NB4 (cell line): Measurements from ENCODE around the gene PNLIPRP3.

Experiments
- DNase-seq: peaks from one replicate; pipeline ENCODE4 v3.0.0; 2010; ENCODE audit warnings: low read depth
- H3K4me3 ChIP-seq: one replicate; pipeline ENCODE4 v1.5.1; 2011; ENCODE audit warnings: mild to moderate bottlenecking, low read depth, low read length, moderate library complexity
- MYC ChIP-seq: IDR thresholded peaks from 2 replicates; pipeline ENCODE4 v1.6.1; 2011; ENCODE audit warnings: low read depth, low read length
- POLR2A ChIP-seq: IDR thresholded peaks from 2 replicates; pipeline ENCODE4 v1.6.1; 2011; ENCODE audit warnings: mild to moderate bottlenecking; ENCODE audit not compliant: insufficient read length; ENCODE audit errors: extremely low read depth
- TF ChIP-seq, protein P1 (sequence below): IDR thresholded peaks from one replicate; pipeline ENCODE4 v1.5.1; 2012; ENCODE audit warnings: low read depth, low read length
- TF ChIP-seq, protein P2 (sequence below): IDR thresholded peaks from 2 replicates; pipeline ENCODE4 v1.6.1; 2011; ENCODE audit warnings: low read depth, low read length

Gene PNLIPRP3

DNA sequence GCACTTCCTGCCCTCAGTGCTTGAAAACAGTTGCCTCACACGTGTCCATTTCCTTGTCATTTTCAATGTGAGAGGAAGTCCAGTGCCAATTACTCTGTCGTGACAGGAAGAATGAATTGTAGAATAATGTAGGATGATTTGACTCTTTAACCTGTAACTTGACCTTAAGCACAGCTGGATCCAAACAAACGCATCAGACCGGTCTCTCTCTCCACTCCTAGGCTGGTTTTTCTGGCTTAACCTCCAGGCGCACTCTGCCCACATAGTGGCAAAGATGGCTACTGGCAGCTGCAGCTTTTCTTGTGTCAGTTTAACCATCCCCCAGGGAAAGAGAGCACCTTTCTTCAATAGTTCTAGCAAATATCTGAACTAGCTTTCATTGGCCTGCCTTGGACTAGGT, 29.4 kb upstream of the PNLIPRP3 start:
- no peak for DNase-seq
- TF ChIP-seq POLR2A = no peak
- TF ChIP-seq, protein P1, sequence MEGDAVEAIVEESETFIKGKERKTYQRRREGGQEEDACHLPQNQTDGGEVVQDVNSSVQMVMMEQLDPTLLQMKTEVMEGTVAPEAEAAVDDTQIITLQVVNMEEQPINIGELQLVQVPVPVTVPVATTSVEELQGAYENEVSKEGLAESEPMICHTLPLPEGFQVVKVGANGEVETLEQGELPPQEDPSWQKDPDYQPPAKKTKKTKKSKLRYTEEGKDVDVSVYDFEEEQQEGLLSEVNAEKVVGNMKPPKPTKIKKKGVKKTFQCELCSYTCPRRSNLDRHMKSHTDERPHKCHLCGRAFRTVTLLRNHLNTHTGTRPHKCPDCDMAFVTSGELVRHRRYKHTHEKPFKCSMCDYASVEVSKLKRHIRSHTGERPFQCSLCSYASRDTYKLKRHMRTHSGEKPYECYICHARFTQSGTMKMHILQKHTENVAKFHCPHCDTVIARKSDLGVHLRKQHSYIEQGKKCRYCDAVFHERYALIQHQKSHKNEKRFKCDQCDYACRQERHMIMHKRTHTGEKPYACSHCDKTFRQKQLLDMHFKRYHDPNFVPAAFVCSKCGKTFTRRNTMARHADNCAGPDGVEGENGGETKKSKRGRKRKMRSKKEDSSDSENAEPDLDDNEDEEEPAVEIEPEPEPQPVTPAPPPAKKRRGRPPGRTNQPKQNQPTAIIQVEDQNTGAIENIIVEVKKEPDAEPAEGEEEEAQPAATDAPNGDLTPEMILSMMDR = no peak
- TF ChIP-seq MYC = no peak
- TF ChIP-seq, protein P2, sequence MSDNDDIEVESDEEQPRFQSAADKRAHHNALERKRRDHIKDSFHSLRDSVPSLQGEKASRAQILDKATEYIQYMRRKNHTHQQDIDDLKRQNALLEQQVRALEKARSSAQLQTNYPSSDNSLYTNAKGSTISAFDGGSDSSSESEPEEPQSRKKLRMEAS = no peak

DNA sequence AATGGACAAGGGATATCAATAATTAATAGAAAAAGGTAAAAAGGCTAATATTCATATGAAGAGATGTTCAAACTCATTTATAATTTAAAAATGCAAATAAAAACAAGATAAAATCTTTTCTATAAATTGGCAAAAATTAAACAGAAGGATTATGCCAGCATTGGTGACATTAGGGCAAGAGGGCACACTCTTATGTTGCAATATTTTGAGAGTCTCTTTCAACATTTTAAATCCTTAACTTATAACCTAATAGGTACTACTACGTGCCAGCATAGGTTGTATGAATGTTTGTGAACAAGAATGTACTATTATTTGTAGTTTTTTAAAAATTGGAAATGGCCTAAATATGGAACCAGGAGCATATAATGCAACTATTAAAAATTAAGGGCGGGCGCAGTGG, 24.8 kb upstream of the PNLIPRP3 start:
- DNase-seq = no peak
- TF ChIP-seq, protein P2 = no peak
- TF ChIP-seq MYC = no peak
- TF ChIP-seq POLR2A = no peak
- TF ChIP-seq, protein P1 = no peak
- no peak overlapping the region for H3K4me3 ChIP-seq

More for the DNA sequence above, 29.4 kb upstream of the PNLIPRP3 start:
- no peak overlapping the region for H3K4me3 ChIP-seq

DNA sequence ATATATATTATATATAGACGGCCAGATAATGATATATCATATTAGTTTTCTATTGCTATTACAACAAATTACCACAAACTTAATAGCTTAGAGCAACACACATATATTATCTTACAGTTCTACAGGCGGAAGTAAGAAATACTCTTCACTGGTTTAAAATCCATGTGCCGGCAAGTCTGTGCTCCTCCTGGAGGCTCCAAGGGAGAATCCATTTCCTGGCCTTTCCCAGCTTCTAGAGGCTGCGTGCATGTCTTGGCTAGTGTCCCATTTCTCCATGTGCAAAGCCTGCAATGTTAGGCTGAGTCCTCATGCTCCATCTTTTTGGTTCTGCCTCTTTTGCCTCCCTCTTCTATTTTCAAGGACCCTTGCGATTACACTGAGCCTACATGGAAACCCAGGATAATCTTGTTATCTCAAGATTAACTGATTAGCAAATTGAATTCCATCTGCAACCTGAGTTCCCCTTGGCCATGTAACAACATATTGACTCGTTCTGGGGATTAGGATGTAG, 23.9 kb upstream of the PNLIPRP3 start:
- no peak for TF ChIP-seq MYC
- TF ChIP-seq, protein P2 = no peak
- TF ChIP-seq POLR2A = no peak
- TF ChIP-seq, protein P1 = no peak
- DNase-seq = no peak
- no peak overlapping the region for H3K4me3 ChIP-seq

DNA sequence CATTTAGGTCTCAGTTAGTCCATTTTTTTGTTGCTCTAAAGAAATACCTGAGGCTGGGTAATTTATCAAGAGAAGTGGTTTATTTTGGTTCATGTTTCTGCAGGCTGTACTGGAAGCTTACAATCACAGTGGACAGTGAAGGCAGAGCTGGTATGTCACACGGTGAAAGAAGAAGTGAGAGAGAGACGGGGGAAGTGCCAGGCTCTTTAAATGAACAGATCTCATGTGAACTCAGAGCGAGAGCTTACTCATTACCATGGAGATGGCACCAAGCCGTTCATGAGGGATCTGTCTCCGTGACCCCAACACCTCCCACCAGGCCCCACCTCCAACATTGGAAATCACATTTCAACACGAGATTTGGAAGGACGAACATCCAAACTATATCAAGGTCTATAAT, 18.9 kb upstream of the PNLIPRP3 start:
- TF ChIP-seq POLR2A (no peak), MYC (no peak)
- TF ChIP-seq, protein P1 = no peak
- TF ChIP-seq, protein P2 = no peak
- DNase-seq = no peak
- H3K4me3 ChIP-seq = no peak overlapping the region

DNA sequence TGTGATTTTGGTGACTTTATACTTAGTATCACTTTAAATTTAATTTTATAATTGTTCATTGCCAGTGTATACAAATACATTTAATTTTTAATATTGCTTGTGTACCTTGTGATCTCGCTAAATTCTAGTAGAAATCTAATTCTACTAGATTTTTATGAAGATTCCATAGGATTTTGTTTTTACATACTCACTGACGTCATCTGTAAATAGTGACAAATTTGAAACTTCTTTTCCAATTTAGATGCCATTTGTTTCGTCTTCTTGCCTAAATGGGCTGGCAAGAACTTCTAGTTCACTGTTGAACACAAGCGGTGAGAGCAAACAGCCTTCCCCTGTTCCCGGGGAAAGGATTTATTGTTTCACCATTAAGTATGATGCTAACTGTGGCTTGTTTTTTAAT, 17.3 kb upstream of the PNLIPRP3 start:
- DNase-seq = no peak
- H3K4me3 ChIP-seq = no peak overlapping the region
- TF ChIP-seq MYC (no peak), POLR2A (no peak)
- TF ChIP-seq, protein P2 = no peak
- TF ChIP-seq, protein P1 = no peak
